ENCODE measurements around the gene AATF.

The AATF gene

DNA sequence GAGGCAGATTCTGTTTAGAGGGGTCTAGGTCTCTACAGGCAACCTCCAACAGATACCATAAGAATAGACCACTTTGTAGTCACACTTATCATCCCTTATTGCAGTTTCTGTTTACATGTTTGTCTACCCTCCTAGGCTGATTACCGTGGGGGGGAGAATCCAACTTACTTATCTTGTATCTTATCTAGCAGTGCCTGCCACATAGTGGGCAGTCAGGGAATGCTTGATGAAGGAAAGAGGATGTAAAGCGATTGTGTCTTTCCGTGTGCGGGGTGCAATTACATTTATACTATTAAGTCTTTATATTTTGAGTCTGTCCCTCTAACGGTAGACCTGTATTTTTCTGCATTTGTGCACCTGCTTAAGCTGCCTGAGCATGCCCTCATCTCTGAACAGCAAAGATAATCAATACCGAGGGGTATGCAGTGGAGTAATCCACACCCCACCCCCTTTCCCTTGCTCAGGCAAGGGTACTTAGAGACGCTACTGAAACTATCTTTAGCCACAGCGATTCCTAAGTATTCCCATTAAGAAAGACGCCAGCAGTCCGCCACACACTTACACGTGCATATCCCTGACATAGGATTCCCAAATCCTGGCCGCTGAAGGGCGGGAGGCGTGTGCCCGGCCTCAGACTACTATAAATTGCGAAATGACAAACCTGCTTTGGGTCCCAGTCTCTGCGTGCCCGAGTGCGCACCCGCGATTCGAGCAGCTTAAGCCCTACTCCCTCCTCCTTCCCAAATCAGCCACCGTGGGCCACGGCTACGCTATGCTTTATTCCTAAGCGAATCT lies 635 bp upstream of the AATF start:
- DNase-seq (ENCODE audit: extremely low spot score) = no peak
- TF ChIP-seq ELF4 (IDR thresholded peaks at IDR 0.05) (no peak), L3MBTL2 (conservative IDR thresholded peaks at IDR 0.05) (no peak), NFRKB (IDR thresholded peaks at IDR 0.05) (no peak), SP1 (IDR thresholded peaks at IDR 0.05) (no peak), PKNOX1 (IDR thresholded peaks at IDR 0.05) (no peak), FOXM1 (IDR thresholded peaks at IDR 0.05; ENCODE audit: borderline replicate concordance) (no peak), ARNT (IDR thresholded peaks at IDR 0.05) (no peak), CTBP1 (IDR thresholded peaks at IDR 0.05; ENCODE audit: borderline replicate concordance) (no peak), LEF1 (IDR thresholded peaks at IDR 0.05; ENCODE audit: borderline replicate concordance) (no peak)
- CTCF ChIA-PET = interaction anchor here (1.0 kb wide), 1 partner anchor 10 kb away, joined by 5 read pairs; no protein-coding TSS in a partner anchor
- POLR2A ChIA-PET = interaction anchor here (1.0 to 3.5 kb wide), 10 partner anchors 11 to 128 kb away, joined by 3 to 22 read pairs (median 4); partner anchors contain the start of gene LHX1

DNA sequence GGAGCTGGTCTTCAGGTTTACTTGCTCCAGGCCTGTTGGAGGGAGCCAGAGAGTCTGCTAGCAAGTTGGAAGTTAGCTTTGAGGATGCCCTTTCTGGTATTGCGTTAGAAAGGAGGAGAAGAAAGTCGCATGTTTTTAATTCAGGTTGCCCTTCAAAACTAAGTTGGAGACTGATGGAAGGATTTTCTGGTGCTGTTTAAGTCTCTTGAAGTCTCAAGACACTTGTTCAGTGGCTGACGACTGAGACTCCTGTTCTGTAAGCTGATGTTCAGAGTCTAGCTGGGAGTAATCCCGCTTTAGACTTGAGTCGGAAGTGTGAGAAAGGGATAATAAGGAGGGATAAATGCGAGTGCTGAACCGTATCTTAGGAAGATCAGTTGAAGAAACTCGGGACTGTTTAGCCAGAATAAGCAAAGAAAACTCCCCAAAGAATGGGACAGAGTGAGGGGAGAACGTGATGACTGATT lies 740 bp downstream of the AATF start:
- ChIA-PET POLR2A (interaction anchor here (1.0 to 3.5 kb wide), 11 partner anchors 12 to 226 kb away, joined by 3 to 22 read pairs (median 4); partner anchors contain the start of gene LHX1), CTCF (no interaction called here)
- TF ChIP-seq SUZ12 (IDR thresholded peaks at IDR 0.05) = no peak
- no peak for TF ChIP-seq HDGF (IDR thresholded peaks at IDR 0.05; ENCODE audit: borderline replicate concordance)
- TF ChIP-seq CTBP1 (IDR thresholded peaks at IDR 0.05; ENCODE audit: borderline replicate concordance) = no peak
- TF ChIP-seq FOXM1 (IDR thresholded peaks at IDR 0.05; ENCODE audit: borderline replicate concordance) = no peak
- TF ChIP-seq LEF1 (IDR thresholded peaks at IDR 0.05; ENCODE audit: borderline replicate concordance) = no peak
- no peak for TF ChIP-seq NFRKB (IDR thresholded peaks at IDR 0.05)
- no peak for TF ChIP-seq SP1 (IDR thresholded peaks at IDR 0.05)
- no peak for TF ChIP-seq BHLHE40 (IDR thresholded peaks at IDR 0.05; ENCODE audit: borderline replicate concordance)
- no peak for TF ChIP-seq TARDBP (IDR thresholded peaks at IDR 0.05)
- TF ChIP-seq L3MBTL2 (conservative IDR thresholded peaks at IDR 0.05) = no peak
- TF ChIP-seq PKNOX1 (IDR thresholded peaks at IDR 0.05) = no peak
- no peak for TF ChIP-seq ZNF384 (IDR thresholded peaks at IDR 0.05)
- no peak for TF ChIP-seq FOXK2 (IDR thresholded peaks at IDR 0.05)
- no peak for TF ChIP-seq ELF4 (IDR thresholded peaks at IDR 0.05)
- no peak for TF ChIP-seq ARNT (IDR thresholded peaks at IDR 0.05)
- no peak for TF ChIP-seq FOXA1 (IDR thresholded peaks at IDR 0.05)
- no peak for DNase-seq (ENCODE audit: extremely low spot score)

DNA sequence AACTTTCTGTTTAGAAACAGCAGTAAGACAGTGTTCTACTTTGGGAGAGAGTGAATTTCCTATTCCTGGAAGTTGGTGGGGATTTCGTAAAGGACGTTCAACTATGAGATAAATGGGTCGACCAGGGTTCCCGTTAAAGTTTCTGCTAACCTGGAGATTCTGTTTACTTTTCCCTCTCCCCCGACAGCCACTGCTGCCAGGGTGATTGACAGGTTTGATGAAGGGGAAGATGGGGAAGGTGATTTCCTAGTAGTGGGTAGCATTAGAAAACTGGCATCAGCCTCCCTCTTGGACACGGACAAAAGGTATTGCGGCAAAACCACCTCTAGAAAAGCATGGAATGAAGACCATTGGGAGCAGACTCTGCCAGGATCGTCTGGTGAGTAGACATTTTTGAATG lies 1.3 kb downstream of the AATF start:
- TF ChIP-seq PKNOX1 (IDR thresholded peaks at IDR 0.05) (peak; percentile 73; the same call in 1 of the 2 replicates), FOXK2 (IDR thresholded peaks at IDR 0.05) (no peak)
- ChIA-PET CTCF (no interaction called here), POLR2A (interaction anchor here (1.7 to 3.5 kb wide), 3 partner anchors 11 to 21 kb away, joined by 4 to 22 read pairs (median 8); partner anchors contain the start of gene LHX1)
- no peak for DNase-seq (ENCODE audit: extremely low spot score)

DNA sequence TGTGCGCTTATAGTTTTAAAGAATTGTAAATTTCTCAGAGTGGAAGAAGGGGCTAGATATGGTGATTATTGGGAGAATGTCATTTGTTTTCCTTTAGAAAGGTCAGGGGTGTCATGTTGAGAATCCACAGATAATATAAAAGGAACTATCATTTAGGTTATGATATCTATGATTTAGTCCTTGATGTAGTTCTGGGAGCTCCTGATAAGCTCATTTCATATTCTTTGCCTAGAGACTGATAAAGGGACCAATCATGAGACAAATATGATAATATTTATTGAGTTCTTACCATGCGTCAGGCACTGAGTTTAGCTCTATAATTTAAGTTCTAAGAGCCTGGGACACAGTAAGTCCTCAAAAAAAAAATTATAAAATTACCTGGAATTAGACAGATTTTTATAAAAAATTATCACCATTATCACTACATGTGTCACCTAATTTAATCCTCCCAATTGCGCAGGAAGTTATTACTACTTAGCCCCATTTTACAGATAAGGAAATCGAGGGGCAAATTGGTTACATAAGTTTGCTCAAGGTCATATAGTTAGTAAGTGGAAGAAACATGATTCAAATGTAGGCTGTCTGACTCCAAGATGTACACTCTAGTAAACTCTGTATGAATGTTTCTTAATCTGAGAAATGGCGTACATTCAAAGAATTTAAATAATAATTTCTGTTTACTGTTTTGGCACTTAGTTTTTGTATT lies 2.5 kb downstream of the AATF start:
- no peak for TF ChIP-seq PKNOX1 (IDR thresholded peaks at IDR 0.05)
- TF ChIP-seq TARDBP (IDR thresholded peaks at IDR 0.05) = no peak
- TF ChIP-seq SP1 (IDR thresholded peaks at IDR 0.05) = no peak
- no peak for TF ChIP-seq FOXA1 (IDR thresholded peaks at IDR 0.05)
- no peak for TF ChIP-seq ARNT (IDR thresholded peaks at IDR 0.05)
- no peak for TF ChIP-seq HDGF (IDR thresholded peaks at IDR 0.05; ENCODE audit: borderline replicate concordance)
- no peak for TF ChIP-seq CTBP1 (IDR thresholded peaks at IDR 0.05; ENCODE audit: borderline replicate concordance)
- TF ChIP-seq BHLHE40 (IDR thresholded peaks at IDR 0.05; ENCODE audit: borderline replicate concordance) = no peak
- no peak for TF ChIP-seq L3MBTL2 (conservative IDR thresholded peaks at IDR 0.05)
- no peak for TF ChIP-seq FOXM1 (IDR thresholded peaks at IDR 0.05; ENCODE audit: borderline replicate concordance)
- TF ChIP-seq ZNF384 (IDR thresholded peaks at IDR 0.05) = no peak
- TF ChIP-seq NFRKB (IDR thresholded peaks at IDR 0.05) = no peak
- no peak for TF ChIP-seq SUZ12 (IDR thresholded peaks at IDR 0.05)
- TF ChIP-seq FOXK2 (IDR thresholded peaks at IDR 0.05) = no peak
- TF ChIP-seq LEF1 (IDR thresholded peaks at IDR 0.05; ENCODE audit: borderline replicate concordance) = no peak
- no peak for DNase-seq (ENCODE audit: extremely low spot score)
- CTCF ChIA-PET = no interaction called here

DNA sequence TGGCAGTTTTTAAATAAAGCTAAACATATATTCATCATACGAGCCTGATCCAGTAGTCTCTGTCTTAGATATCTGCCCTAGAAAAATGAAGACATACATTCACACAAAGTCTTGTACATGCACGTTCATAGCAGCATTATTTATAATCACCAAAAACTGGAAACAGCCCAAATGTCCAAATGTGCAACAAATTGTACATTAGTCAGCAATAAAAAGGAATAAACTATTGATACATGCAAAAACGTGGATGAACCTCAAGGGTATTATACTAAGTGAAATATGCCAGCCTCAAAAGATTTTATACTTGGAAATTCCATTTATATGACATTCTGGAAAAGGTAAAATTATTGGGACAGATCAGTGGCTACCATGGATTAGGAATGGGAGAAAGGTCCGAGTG lies 22.8 kb downstream of the AATF start:
- POLR2A ChIA-PET = interaction anchor here (0.6 to 1.0 kb wide), 2 partner anchors 22 to 1404 kb away, joined by 4 read pairs; partner anchors contain the start of gene AATF
- CTCF ChIA-PET = no interaction called here
- TF ChIP-seq LEF1 (IDR thresholded peaks at IDR 0.05; ENCODE audit: borderline replicate concordance) (no peak), FOXK2 (IDR thresholded peaks at IDR 0.05) (no peak), FOXA1 (IDR thresholded peaks at IDR 0.05) (no peak), HDGF (IDR thresholded peaks at IDR 0.05; ENCODE audit: borderline replicate concordance) (no peak), ZNF384 (IDR thresholded peaks at IDR 0.05) (no peak), TARDBP (IDR thresholded peaks at IDR 0.05) (no peak), ELF4 (IDR thresholded peaks at IDR 0.05) (no peak), PKNOX1 (IDR thresholded peaks at IDR 0.05) (no peak), CTBP1 (IDR thresholded peaks at IDR 0.05; ENCODE audit: borderline replicate concordance) (no peak), SUZ12 (IDR thresholded peaks at IDR 0.05) (no peak), NFRKB (IDR thresholded peaks at IDR 0.05) (no peak)
- no peak for DNase-seq (ENCODE audit: extremely low spot score)

More for the DNA sequence above, 2.5 kb downstream of the AATF start:
- POLR2A ChIA-PET = no interaction called here
